ENCODE data around the gene CALML3.
"Not testable (repeated sequence)": the region's sequence is repeated elsewhere in the genome, so short reads cannot be mapped to it uniquely, and the experiment has no call there.

CALML3 gene

DNA sequence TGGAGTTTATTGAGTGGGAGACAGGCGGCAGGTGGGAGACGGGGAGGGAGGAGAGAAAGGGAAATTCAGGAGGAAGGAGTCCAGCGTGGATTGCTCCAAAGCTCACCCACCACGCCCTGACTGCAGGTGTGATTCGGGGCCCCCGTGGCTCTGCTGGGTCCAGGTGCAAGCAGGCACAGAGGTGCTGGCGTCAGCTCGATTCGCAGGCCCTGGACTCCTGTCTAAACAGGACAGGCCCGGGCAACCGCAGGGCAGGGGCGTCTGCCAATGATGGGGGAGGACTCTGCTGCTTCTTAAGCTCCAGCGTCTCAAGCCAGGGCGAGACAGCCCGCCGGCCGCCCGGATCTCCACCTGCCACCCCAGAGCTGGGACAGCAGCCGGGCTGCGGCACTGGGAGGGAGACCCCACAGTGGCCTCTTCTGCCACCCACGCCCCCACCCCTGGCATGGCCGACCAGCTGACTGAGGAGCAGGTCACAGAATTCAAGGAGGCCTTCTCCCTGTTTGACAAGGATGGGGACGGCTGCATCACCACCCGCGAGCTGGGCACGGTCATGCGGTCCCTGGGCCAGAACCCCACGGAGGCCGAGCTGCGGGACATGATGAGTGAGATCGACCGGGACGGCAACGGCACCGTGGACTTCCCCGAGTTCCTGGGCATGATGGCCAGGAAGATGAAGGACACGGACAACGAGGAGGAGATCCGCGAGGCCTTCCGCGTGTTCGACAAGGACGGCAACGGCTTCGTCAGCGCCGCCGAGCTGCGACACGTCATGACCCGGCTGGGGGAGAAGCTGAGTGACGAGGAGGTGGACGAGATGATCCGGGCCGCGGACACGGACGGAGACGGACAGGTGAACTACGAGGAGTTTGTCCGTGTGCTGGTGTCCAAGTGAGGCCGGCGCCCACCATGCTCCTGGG lies at the start of gene CALML3:
TSS of gene CALML3 (plus strand) at position 321 of the 920 bp plus-strand sequence. CDS start at position 446, 125 bp downstream.
- no peak for DNase-seq

DNA sequence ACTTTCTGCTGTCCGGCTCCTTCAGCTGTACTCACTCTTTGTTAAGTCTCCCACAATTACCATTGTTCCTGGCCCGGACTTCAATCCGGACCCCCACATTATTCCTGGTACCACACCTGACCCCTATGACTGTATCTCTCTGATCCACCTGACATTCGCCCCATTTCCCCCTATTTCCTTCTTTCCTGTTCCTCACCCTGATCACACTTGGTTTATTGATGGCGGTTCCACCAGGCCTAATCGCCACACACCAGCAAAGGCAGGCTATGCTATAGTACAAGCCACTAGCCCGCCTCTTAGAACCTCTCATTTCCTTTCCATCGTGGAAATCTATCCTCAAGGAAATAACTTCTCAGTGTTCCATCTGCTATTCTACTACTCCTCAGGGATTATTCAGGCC lies 49.7 kb upstream of the CALML3 start:
- not testable (repeated sequence) for DNase-seq

DNA sequence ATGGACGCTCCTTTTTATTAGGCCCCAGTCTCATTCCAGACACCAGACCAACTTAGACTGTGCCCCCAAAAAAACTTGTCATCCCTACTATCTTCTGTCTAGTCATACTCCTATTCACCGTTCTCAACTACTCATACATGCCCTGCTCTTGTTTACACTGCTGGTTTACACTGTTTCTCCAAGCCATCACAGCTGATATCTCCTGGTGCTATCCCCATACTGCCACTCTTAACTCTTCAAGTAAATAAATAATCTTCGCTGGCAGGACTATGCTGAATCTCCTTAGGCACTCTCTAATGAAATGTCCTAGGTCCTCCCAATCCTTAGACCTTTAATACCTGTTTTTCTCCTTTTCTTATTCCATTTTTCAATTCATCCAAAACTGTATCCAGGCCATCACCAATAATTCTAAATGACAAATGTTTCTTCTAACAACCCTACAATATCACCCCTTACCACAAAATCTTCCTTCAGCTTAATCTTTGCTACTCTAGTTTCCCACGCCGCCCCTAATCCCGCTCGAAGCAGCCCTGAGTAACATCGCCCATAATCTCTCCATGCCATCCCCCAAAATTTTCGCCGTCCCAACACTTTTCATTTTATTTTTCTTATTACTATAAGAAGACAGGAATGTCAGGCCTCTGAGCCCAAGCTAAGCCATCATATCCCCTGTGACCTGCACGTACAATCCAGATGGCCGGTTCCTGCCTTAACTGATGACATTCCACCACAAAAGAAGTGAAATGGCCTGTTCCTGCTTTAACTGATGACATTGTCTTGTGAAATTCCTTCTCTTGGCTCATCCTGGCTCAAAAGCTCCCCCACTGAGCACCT lies 48.6 kb upstream of the CALML3 start:
- not testable (repeated sequence) for DNase-seq

DNA sequence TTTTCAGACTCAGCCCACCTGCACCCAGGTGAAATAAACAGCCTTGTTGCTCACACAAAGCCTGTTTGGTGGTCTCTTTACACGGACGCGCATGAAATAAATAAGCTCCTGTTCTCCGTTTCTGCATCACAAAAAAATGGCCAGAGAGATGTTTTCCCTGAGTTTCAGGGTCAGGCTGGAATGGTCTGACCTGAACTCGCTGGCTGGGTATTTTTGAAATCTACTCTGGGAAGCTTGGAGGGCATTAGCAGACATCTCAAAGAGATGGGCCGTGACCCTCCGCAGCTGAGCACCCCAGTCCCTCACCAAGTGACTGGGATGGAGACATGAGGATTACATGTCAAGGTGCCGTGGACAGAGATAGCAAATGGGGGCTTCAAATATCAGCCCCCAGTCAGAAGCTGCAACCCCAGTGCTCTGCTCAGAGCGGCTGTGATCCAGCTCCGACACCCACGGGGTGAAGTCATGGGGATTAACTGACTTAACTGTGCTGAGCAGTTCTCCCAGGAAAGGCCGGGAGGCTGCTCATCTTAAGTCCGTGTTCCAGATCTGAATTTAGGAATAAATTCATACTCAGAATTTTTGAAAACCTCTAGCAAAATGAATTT lies 47.7 kb upstream of the CALML3 start:
- DNase-seq, result no peak

DNA sequence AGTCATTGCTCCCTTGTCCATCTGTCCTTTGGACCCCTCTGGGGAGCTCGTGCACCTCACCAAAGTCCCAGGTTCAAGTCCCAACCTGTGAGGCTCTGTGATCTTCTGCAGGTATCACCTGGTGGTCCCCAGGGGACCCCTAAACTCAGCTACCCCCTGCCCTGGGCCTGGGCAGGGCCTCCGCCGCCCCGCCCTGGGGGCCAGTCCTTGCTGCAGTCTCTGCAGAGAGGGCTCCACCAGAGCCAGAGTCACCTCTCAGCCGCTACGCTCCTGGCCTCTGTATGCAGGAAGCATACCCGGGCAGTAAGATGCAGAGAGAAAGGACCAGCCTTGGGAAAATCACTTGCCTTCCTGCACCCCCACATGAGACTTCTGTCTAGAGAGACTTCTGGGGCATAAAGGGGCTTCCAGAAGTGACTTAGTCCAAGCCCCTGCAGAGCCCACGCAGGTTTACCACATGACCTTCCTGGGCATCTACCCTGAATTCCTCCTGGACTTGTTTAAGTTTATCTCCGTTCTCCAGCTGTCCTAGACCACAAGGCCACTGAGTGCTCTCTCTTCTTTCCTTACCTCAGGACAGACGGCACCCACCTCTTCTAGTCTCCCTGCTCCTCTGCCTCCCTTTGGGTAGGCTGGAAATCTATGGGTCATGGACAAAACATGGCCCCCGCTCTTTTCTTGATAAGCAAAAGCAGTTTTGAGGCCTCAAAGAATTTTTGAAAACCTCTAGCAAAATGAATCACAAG lies 46.6 kb upstream of the CALML3 start:
- DNase-seq, result no peak

DNA sequence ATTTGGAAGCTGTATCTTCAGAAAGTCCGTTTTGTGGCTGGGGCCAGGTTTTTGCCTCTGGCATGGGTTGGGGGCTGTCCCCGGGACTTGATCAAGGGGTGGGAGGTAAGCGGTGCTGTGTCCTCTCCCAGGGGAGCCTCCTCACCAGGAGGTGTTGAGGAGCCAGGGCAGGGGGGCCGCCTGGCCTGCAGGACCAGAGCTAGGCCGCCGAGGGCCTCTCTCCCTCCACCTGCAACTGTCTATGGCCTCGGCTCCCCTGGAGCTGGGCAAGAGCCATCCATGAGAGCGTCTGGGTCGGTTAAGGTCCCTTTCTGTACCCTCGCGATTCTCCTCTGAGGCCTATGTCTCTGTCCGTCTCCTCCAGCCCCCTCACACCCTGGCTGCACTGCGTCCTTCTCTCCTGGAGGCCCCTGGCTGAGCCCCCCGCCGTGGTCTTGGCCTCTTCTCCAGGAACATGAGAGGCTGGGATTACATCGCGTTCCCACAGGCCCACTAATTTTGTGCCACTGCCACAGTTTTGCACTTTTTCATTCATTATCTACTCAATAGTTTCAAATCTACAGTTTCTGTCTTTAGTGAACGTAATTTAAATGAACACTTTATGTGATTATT lies 46.0 kb upstream of the CALML3 start:
- no peak for DNase-seq

DNA sequence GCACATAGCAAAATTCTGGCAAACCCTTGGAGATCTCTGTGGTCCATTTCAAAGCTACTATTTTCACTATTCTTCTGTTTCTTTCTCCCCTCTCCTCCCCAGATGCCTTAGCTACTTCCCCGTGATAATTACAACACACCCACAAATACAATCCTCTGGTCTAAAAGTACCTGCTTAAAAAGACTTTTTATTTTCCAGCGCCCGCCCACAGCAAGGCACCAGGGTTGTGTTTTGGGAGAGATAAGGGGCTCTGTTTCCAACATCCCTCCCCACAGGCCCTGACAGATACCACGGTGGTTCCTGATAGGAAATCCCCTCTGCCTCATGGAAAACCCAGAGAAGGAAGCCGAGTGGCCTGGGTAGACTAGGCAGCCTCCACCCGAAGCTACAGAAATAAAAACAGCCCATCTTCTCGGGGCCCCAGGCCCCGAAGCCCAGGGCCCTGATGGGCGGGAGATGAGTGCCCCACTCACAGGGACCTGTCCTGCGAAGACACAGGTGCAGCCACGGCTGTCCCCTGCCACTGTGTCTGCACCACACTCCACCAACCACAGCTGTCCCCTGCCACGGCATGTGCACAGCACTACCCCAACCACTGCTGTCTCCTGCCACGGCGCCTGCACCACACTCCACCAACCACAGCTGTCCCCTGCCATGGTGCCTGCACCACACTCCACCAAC lies 45.1 kb upstream of the CALML3 start:
- DNase-seq, result no peak

DNA sequence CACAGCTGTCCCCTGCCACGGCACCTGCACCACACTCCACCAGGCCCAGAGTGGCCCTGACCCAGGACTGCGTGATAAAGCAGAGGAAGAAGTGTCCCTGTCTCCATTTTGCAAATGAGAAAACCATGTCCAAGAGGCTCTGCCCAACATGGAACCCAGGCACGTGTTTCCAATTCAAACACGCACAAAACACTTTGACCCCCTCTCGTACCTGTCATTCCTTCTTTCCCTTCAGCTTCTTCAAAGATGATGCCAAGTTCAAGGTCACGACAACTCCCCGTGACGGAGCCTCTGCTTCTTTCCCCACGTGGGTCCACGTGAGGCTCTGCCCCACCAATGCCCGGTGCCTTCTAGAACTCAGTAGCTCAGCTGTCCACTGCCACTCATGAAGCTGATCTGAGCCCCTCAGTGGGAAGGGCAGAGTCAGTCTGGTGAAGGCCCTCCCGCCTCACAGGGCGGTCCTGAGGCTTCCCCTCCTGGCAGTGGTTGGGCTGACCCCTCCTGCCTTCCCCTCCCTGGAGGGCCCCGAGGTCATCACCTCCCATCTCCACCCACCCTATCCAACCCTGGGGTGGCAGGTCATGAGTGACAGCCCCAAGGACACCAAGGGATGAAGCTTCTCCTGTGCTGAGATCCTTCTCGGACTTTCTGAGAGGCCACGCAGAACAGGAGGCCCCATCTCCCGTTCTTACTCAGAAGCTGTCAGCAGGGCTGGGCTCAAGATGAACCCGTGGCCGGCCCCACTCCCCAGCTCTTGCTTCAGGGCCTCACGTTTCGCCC lies 44.4 kb upstream of the CALML3 start:
- DNase-seq, result no peak

DNA sequence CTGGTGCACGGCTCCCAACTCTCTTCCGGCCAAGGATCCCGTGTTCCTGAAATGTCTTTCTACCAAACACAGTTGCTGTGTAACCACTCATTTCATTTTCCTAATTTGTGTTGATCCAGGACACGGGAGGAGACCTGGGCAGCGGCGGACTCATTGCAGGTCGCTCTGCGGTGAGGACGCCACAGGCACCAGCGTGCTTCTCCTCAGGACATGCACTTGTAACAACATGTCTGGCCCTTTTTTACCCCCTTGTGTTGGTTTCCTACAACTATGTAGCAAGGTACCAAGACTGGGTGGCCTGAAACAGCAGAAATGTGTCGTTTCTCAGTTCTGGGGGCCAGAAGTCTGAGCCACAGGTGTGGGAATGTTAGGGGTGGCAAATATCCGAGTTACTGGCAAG lies 43.6 kb upstream of the CALML3 start:
- no peak for DNase-seq

DNA sequence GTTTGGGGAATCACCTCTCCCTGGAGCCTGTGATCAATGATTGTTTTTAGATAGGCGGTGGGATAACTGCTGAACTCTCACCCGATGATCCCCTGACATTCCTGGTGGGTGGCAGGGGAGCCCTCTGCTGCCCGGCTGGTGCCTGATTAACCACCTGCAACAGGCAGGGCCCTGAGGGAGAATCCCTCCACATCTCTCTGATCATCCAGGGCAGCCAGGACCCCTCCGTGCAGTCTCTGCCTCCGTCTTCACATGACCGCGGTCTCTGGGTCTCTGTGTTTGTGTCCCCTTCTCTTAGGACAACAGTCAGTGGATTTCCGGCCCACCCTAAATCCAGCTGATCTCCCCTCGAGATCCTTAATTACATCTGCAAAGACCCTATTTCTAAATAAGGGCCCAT lies 42.7 kb upstream of the CALML3 start:
- no peak for DNase-seq

DNA sequence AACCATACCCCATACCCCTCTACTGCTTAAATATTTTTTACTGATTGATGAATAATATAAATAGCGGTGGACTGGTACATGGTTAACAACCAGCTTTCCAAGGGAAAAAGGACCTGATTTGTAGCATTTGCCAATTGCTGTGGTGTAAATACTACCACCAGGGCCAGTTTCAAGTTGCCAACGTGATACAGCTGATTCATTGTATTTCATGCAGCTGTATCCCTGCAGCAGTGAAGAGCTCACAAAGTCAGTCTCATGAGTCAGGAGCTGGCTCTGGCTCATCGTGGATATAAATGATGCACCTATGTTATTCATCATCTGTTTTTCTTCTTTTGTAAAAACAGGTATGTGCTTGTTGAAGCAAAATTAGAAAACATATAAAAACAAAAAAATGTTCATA lies 40.6 kb upstream of the CALML3 start:
- no peak for DNase-seq

DNA sequence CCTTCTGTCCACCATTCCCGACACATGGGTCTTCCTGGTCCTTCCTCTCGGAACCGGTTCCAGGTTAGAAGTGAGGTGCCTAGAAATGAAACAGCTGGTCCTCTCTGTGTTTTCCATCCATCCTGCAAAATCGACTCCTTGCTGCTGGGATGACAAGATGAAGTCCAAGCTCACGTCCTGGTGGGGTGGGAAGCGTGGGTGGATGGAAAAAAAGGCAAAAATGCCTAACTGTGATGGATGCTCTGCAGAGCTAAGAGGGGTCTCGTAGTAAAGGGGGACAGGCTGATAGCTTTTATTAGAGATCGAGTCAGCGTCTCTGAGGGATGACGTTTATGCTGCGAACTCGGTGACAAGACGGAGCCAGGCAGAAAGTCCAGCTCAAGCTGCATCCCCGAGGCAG lies 39.5 kb upstream of the CALML3 start:
- DNase-seq, result no peak

DNA sequence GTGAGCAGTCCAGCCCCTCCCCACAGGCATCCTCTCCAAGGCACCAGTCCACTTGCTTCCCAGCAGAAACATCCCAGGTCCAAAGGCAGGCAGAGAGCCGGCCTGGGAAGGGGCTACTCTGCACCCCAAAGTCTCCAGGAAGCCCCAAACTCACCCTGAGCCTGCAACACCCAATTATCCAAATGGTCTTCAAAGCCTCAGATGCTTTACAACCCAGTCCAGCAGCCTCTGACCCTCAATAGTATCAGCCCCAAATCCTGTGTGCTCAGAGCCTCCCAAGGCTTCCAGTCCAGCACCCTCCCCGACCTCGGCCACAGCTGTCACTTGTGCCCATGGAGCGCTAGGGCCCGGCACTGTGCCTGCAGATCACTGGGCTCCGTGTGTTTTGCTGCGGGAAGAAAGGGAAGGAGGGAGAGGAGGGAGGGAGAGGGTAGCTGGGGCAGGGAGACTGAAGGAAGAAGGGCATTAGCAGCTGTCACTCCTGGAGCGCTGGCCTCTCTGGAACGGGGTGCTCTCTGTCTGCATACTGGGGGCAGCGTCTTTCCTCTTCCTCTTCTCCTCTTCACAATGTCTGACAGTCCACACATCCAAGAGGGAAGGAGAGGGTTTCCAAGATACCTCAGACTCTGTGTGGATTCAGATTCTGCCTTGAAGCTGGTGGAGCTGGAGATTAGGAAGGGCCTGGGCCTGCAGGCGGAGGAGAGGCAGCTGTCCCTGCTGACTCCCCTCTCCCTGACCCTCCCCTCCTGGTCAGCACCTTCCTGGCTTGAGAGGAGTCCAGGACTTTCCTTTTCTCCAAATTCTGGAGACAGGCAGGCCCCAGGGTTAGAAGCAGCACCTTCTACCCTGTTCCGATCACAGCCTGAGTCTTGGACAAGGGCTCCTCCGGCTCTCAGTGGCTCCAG lies 38.6 kb upstream of the CALML3 start:
- DNase-seq, result no peak

DNA sequence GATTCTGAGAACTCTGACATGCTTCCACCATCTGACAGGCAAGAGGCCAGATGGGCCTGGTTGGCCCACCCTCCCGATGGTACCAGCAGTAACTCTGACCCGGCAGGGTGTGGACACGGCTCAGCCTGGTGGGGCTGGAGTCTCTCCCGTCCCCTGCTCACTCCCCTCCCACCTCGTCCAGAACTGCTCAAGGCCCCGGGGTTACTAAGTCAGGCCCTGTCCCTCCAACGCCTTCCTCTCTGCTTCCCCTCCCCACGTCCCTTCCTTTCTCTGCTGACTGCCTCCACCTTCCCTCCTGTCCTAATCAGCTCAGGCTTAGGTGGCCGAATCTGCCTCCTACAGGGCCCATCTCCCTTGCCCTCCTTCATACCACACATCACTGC lies 37.9 kb upstream of the CALML3 start:
- no peak for DNase-seq

DNA sequence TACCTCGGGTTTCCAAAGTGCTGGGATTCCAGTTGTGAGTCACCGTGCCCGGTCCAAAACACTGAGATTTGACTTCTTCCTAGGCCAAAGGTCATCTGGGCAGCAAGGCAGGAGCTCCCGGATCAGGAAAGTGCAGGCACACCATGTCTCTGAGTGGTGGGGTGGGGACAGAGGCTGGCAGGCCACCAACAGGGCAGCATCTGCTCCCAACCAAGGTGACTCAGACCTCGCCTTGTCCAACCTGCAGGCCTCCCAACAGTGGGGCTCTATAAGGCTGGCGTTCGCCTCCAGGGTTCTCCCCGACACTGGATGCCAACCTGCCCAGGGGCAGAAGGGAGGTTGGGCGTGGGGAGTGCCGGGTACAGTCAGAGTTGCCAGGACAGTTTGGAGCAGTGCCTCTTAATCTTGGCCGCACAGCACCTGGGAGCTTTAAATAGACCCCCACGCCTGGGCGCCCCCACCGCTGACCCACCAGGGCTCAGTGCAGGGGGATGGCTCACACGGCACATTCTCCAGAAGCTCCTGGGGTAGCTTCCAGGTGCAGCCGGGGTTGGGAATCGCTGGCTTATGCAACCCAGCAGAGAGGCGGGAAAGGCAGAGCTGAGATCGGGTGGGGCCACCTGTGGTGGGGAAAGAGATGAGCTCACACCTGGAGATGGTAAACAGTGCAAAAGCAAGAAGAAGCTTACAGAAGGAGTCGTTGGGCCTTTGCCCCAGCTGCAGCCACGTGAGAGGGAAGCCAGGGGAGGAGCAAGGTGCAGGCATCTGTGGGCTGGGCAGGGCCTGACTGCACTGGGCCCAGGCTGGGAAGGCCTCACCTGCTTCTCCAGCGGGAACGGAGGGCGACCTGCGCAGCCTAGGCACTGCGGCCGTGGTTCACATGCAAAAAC lies 36.2 kb upstream of the CALML3 start:
- DNase-seq, result no peak

DNA sequence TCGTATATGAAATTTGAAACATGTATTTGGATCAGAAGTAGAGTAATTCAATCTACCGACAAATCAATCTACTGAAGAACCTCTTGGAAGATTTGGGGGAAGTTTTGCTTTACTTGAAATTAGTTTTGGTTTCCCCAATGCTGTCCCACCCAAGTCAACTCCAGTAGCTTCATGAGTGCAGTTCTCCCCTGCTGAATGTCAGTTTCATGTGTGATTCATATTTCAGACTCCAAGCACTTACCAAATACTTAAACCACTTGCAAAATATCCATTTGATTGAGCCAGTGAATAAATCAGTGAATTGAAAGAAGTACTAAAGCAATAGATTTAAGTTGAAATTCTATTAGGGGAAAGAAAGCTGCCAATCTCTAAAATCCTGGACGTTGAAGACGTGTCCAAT lies 34.7 kb upstream of the CALML3 start:
- DNase-seq, result no peak

DNA sequence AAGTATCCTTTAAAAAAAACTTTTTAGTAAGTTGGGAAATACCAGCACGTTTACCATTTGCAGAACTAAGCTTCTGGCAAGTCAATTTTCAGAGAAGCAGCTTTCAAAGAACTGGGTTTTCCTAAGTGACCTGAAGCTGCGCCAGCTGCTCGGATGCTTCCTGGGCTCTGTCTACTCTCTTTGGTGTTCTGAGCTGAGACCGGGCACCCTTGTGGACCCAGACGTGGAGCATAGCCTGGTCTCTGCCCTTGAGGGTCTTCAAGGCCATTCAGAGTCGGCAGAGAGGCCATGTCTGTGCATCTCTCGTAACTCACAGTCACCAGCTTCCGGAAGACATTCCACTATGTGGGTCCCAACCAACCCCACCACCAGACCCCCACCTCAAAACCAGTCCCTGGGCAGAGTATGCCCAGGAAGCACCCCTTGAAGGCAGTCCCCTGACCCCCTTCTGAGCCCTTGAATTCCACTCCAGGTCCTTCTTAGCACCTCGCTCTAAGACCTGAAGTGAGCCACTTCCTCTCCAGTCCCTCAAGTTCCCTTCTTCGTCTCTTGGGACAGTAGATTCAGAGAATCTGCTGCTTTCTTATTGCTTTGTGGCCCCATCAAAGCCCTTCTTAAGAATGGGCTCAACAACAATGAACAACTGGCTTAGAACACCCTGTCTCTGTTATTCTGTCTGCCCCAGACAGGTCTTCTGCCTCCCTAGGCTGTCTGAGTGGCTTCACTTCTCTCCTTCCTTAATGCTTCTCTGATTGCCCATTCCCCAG lies 33.9 kb upstream of the CALML3 start:
- DNase-seq, result no peak

DNA sequence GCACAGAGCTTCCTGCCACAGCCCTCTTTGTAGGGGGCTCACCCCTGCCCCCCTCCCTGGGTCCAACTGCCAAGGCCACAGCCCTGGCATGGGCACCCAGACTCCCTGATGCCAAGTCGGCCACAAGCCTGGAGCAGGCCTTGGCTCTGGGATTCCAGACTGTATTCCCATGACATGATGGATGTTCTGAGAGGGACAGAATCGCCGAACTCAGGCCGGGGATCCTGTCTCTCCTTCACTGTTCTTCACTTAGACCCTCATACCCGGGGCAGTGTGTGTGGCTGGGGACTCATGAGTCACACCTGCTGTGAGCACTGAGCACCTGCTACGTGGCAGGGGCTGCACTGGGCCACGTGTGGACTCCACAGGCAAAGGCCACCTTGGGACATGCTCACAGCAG lies 33.3 kb upstream of the CALML3 start:
- no peak for DNase-seq

All from SHP77 (cell line).